Measurements from ENCODE around the gene EPHB4. TPM values are rescaled to one million over a fixed set of nuclear protein-coding genes. Genes with fewer than 3 reads are reported as not detected.
"Not testable (repeated sequence)": the region's sequence is repeated elsewhere in the genome, so short reads cannot be mapped to it uniquely, and the experiment has no call there.

Gene EPHB4
- total RNA-seq, 1 donor from 2014 or later, result 153 TPM

GRCh38 chr7:100819586-100819985 lies 7.7 kb downstream of the EPHB4 start:
- FAIRE-seq, result no peak
- no peaks in the 10 kb centered on the region for H3K27me3 ChIP-seq (ENCODE audit: control insufficient read depth, insufficient read depth, low read length)
- H3K4me3 ChIP-seq (ENCODE audit: low read depth, low read length), result no peak overlapping the region
- peaks cover 53% of the 10 kb centered on the region for H3K36me3 ChIP-seq (ENCODE audit: control insufficient read depth, insufficient read depth, low read length)
- no peak for DNase-seq (ENCODE audit: low read depth)
- no peak for TF ChIP-seq CTCF (IDR thresholded peaks at IDR 0.05; ENCODE audit: insufficient read depth, low read length, severe bottlenecking)

GRCh38 chr7:100818825-100819224 lies 8.5 kb downstream of the EPHB4 start:
- FAIRE-seq, result no peak
- Histone ChIP-seq H3K27me3 (ENCODE audit: control insufficient read depth, insufficient read depth, low read length) (no peaks in the 10 kb centered on the region), H3K36me3 (ENCODE audit: control insufficient read depth, insufficient read depth, low read length) (peaks cover 52% of the 10 kb centered on the region), H3K4me3 (ENCODE audit: low read depth, low read length) (no peak overlapping the region)
- TF ChIP-seq CTCF (IDR thresholded peaks at IDR 0.05; ENCODE audit: insufficient read depth, low read length, severe bottlenecking), result no peak
- no peak for DNase-seq (ENCODE audit: low read depth)

- Histone ChIP-seq H3K4me3 (ENCODE audit: low read depth, low read length) (no peak overlapping the region), H3K27me3 (ENCODE audit: control insufficient read depth, insufficient read depth, low read length) (no peaks in the 10 kb centered on the region), H3K36me3 (ENCODE audit: control insufficient read depth, insufficient read depth, low read length) (peaks cover 52% of the 10 kb centered on the region)
- no peak for TF ChIP-seq CTCF (IDR thresholded peaks at IDR 0.05; ENCODE audit: insufficient read depth, low read length, severe bottlenecking)
- FAIRE-seq, result no peak
- DNase-seq (ENCODE audit: low read depth), result no peak
Observed at GRCh38 chr7:100818366-100818765, 9.0 kb downstream of the EPHB4 start.

GRCh38 chr7:100817097-100817496 lies 10.2 kb downstream of the EPHB4 start:
- no peaks in the 10 kb centered on the region for H3K27me3 ChIP-seq (ENCODE audit: control insufficient read depth, insufficient read depth, low read length)
- FAIRE-seq (no peak), DNase-seq (ENCODE audit: low read depth) (no peak)
- TF ChIP-seq CTCF (IDR thresholded peaks at IDR 0.05; ENCODE audit: insufficient read depth, low read length, severe bottlenecking), result no peak
- peaks cover 47% of the 10 kb centered on the region for H3K36me3 ChIP-seq (ENCODE audit: control insufficient read depth, insufficient read depth, low read length)
- no peak overlapping the region for H3K4me3 ChIP-seq (ENCODE audit: low read depth, low read length)

- H3K27me3 ChIP-seq (ENCODE audit: control insufficient read depth, insufficient read depth, low read length); FAIRE-seq; H3K4me3 ChIP-seq (ENCODE audit: low read depth, low read length); DNase-seq (ENCODE audit: low read depth): not testable (repeated sequence)
- H3K36me3 ChIP-seq (ENCODE audit: control insufficient read depth, insufficient read depth, low read length), result peaks cover 45% of the 10 kb centered on the region
Observed at GRCh38 chr7:100816515-100816914, 10.8 kb downstream of the EPHB4 start.

- FAIRE-seq (no peak), DNase-seq (ENCODE audit: low read depth) (no peak)
- Histone ChIP-seq H3K27me3 (ENCODE audit: control insufficient read depth, insufficient read depth, low read length) (no peaks in the 10 kb centered on the region), H3K4me3 (ENCODE audit: low read depth, low read length) (no peak overlapping the region), H3K36me3 (ENCODE audit: control insufficient read depth, insufficient read depth, low read length) (peaks cover 39% of the 10 kb centered on the region)
- no peak for TF ChIP-seq CTCF (IDR thresholded peaks at IDR 0.05; ENCODE audit: insufficient read depth, low read length, severe bottlenecking)
Observed at GRCh38 chr7:100812729-100813128, 14.6 kb downstream of the EPHB4 start.

Measured in bronchial epithelial cell (primary cell).